Astrocyte (in vitro differentiated cells and primary cell): ENCODE measurements around the gene PLCXD3. TPM values are rescaled to one million over a fixed set of nuclear protein-coding genes. Genes with fewer than 3 reads are reported as not detected.

Source experiments
- DNase-seq: peaks from one replicate; pipeline ENCODE4 v3.0.0-alpha.2; 2010; ENCODE audit warnings: low read depth
- FAIRE-seq: peaks from 2 replicates; lab custom pipeline; 2011; peaks lifted over from hg19 to GRCh38; lab: Jason Lieb, UNC
- H2AFZ ChIP-seq: 2 replicates; pipeline ENCODE4 v1.6.0; 2012; ENCODE audit warnings: low read depth, low read length, inconsistent platforms
- H3K27ac ChIP-seq: 2 replicates; pipeline ENCODE4 v1.5.1; 2011; ENCODE audit warnings: low read depth, low read length, inconsistent platforms
- H3K27me3 ChIP-seq: 2 replicates; pipeline ENCODE4 v1.6.0; 2011; ENCODE audit warnings: low read length, inconsistent platforms; ENCODE audit not compliant: insufficient read depth
- H3K36me3 ChIP-seq: 2 replicates; pipeline ENCODE4 v1.5.1; 2011; ENCODE audit warnings: low read length, inconsistent platforms; ENCODE audit not compliant: insufficient read depth
- H3K4me1 ChIP-seq: 2 replicates; pipeline ENCODE4 v1.5.1; 2011; ENCODE audit warnings: low read length, inconsistent platforms; ENCODE audit not compliant: insufficient read depth
- H3K4me2 ChIP-seq: 2 replicates; pipeline ENCODE4 v1.6.0; 2012; ENCODE audit warnings: low read length, inconsistent platforms
- H3K4me3 ChIP-seq: 2 replicates; pipeline ENCODE4 v1.5.1; 2011; ENCODE audit warnings: low read depth, mild to moderate bottlenecking, low read length, inconsistent platforms; ENCODE audit not compliant: insufficient read depth
- H3K79me2 ChIP-seq: 2 replicates; pipeline ENCODE4 v1.6.0; 2012; ENCODE audit warnings: mild to moderate bottlenecking, low read length, inconsistent platforms; ENCODE audit not compliant: insufficient read depth
- H3K9ac ChIP-seq: 2 replicates; pipeline ENCODE4 v1.6.0; 2012; ENCODE audit warnings: mild to moderate bottlenecking, low read length, inconsistent platforms
- H3K9me3 ChIP-seq: 2 replicates; pipeline ENCODE4 v1.5.1; 2012; ENCODE audit warnings: low read depth, mild to moderate bottlenecking, low read length, inconsistent platforms; ENCODE audit not compliant: insufficient read depth
- H4K20me1 ChIP-seq: 2 replicates; pipeline ENCODE4 v1.6.0; 2012; ENCODE audit warnings: low read length, inconsistent platforms; ENCODE audit not compliant: insufficient read depth
- H3K27ac Mint-ChIP-seq: one replicate; pipeline ENCODE4 v1.8.0; 2021; ENCODE audit warnings: mild to moderate bottlenecking, mixed read lengths; ENCODE audit not compliant: unreplicated experiment
- H3K27me3 Mint-ChIP-seq: one replicate; pipeline ENCODE4 v1.8.0; 2021; ENCODE audit warnings: low read depth, mixed read lengths; ENCODE audit not compliant: unreplicated experiment
- H3K36me3 Mint-ChIP-seq: one replicate; pipeline ENCODE4 v1.8.0; 2021; ENCODE audit warnings: low read depth, mixed read lengths; ENCODE audit not compliant: unreplicated experiment
- H3K4me1 Mint-ChIP-seq: one replicate; pipeline ENCODE4 v1.8.0; 2021; ENCODE audit warnings: low read depth, mixed read lengths; ENCODE audit not compliant: unreplicated experiment
- H3K4me3 Mint-ChIP-seq: one replicate; pipeline ENCODE4 v1.8.0; 2021; ENCODE audit warnings: mild to moderate bottlenecking, moderate library complexity, mixed read lengths; ENCODE audit not compliant: unreplicated experiment
- H3K9me3 Mint-ChIP-seq: one replicate; pipeline ENCODE4 v1.8.0; 2021; ENCODE audit warnings: mild to moderate bottlenecking, mixed read lengths; ENCODE audit not compliant: unreplicated experiment
- CTCF ChIP-seq: IDR thresholded peaks from 2 replicates; pipeline ENCODE4 v1.5.1; 2011; ENCODE audit warnings: low read depth, mild to moderate bottlenecking, inconsistent platforms, low read length, moderate library complexity; ENCODE audit not compliant: insufficient read depth
- EZH2 ChIP-seq: IDR thresholded peaks from 2 replicates; pipeline ENCODE4 v1.6.1; 2012; ENCODE audit warnings: mild to moderate bottlenecking, low read length, inconsistent platforms; ENCODE audit not compliant: insufficient read depth
- total RNA-seq: library from RNA; stranded (reverse); gene quantifications from 2 replicates; pipeline ENCODE4 v1.2.1, GENCODE V29; 2021

The PLCXD3 gene
- total RNA-seq, 1 donor from 2014 or later, result 1.6 TPM

DNA sequence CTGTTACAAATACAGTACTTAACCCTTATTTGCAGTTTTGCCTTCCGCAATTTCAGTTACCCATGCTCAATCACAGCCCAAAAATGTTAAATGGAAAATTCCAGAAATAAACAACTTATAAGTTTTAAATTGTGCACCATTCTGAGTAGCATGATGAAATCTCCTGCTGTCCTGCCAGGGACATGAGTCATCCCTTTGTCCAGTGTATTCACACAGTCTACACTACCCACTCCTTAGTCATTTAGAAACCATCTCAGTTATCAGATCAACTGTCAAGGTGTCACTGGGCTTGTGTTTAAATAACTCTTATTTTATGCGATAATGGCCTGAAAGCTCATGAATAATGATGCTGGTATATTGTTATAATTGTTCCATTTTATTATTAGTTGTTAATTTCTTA is 95.8 kb downstream of the PLCXD3 start:
- Histone ChIP-seq H3K9ac (no peak overlapping the region), H3K4me3 (no peak overlapping the region), H4K20me1 (no peaks in the 10 kb centered on the region), H3K4me2 (no peak overlapping the region), H3K4me1 (peaks cover 10% of the 10 kb centered on the region), H3K27ac (peak overlapping the region; percentile 40), H3K9me3 (no peaks in the 10 kb centered on the region), H3K36me3 (no peaks in the 10 kb centered on the region), H2AFZ (no peak overlapping the region), H3K27me3 (no peaks in the 10 kb centered on the region), H3K79me2 (no peaks in the 10 kb centered on the region)
- Mint-ChIP-seq H3K27me3 (no peaks in the 10 kb centered on the region), H3K36me3 (no peaks in the 10 kb centered on the region), H3K9me3 (no peaks in the 10 kb centered on the region), H3K4me3 (no peak overlapping the region), H3K27ac (peak overlapping the region; percentile 93), H3K4me1 (peaks cover 39% of the 10 kb centered on the region)
- no peak for FAIRE-seq
- DNase-seq, result peak; percentile 97
- TF ChIP-seq EZH2 (no peak), CTCF (no peak)

DNA sequence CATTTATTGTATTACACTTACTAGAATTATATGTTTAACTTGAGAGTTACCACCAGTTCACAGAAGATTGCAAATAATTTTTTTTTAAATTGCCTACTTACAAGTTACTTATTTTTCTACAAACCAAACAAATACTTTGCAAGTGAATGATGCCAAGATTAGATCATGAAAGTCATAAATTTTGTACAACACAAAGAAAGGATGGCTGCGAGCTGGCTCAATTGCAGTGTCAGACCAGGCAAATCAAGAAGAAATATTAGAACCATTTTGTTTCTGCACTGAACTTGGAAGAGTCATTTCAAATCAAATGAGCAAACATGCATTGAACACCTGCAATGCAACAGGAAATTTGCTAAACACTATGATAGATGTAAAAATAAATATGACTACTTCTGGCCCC is 97.3 kb downstream of the PLCXD3 start:
- H3K4me2 ChIP-seq, result no peak overlapping the region
- Mint-ChIP-seq H3K27me3 (no peaks in the 10 kb centered on the region), H3K4me1 (peaks cover 41% of the 10 kb centered on the region), H3K9me3 (no peaks in the 10 kb centered on the region), H3K36me3 (no peaks in the 10 kb centered on the region), H3K27ac (peak overlapping the region; percentile 34), H3K4me3 (no peak overlapping the region)
- H2AFZ ChIP-seq, result no peak overlapping the region
- H3K9me3 ChIP-seq, result no peaks in the 10 kb centered on the region
- DNase-seq, result peak; percentile 48
- peaks cover 13% of the 10 kb centered on the region for H3K4me1 ChIP-seq
- no peaks in the 10 kb centered on the region for H4K20me1 ChIP-seq
- no peak overlapping the region for H3K4me3 ChIP-seq
- H3K79me2 ChIP-seq, result no peaks in the 10 kb centered on the region
- H3K27me3 ChIP-seq, result no peaks in the 10 kb centered on the region
- FAIRE-seq, result no peak
- no peaks in the 10 kb centered on the region for H3K36me3 ChIP-seq
- TF ChIP-seq EZH2 (no peak), CTCF (no peak)
- H3K27ac ChIP-seq, result no peak overlapping the region
- no peak overlapping the region for H3K9ac ChIP-seq

DNA sequence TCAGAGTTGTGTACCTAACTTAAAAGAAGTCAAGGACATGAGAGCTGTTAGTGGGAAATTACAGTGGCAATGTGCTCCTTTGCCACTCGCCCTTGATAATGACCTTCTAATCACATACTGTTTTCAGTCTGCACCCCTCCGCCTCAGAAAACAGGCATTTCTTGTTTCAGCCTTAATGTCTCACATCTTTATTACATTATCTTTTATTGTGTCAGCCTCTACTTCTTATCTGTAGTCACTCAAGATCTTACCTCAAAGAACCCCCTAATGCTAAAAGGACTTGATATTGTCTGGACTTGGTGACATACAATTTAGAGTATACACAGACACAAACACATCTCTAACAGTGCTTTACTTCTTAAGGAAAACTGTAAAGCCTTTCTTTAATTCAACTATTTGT is 97.9 kb downstream of the PLCXD3 start:
- H3K36me3 ChIP-seq, result no peaks in the 10 kb centered on the region
- Mint-ChIP-seq H3K4me3 (no peak overlapping the region), H3K27ac (peak overlapping the region; percentile 5), H3K36me3 (no peaks in the 10 kb centered on the region), H3K4me1 (peaks cover 39% of the 10 kb centered on the region), H3K27me3 (no peaks in the 10 kb centered on the region), H3K9me3 (no peaks in the 10 kb centered on the region)
- H3K4me3 ChIP-seq, result no peak overlapping the region
- no peaks in the 10 kb centered on the region for H4K20me1 ChIP-seq
- DNase-seq, result no peak
- no peaks in the 10 kb centered on the region for H3K9me3 ChIP-seq
- no peak overlapping the region for H3K27ac ChIP-seq
- H3K4me1 ChIP-seq, result peaks cover 13% of the 10 kb centered on the region
- no peaks in the 10 kb centered on the region for H3K79me2 ChIP-seq
- FAIRE-seq, result no peak
- TF ChIP-seq CTCF (no peak), EZH2 (no peak)
- no peak overlapping the region for H2AFZ ChIP-seq
- H3K27me3 ChIP-seq, result no peaks in the 10 kb centered on the region
- no peak overlapping the region for H3K4me2 ChIP-seq
- no peak overlapping the region for H3K9ac ChIP-seq
